Measurements from ENCODE around the gene SLC16A14. TPM values are rescaled to one million over a fixed set of nuclear protein-coding genes. Genes with fewer than 3 reads are reported as not detected.

Gene SLC16A14
- total and polyA plus RNA-seq, 2 of the 8 experiments (the other 6 are each of a cell fraction or from before 2014, with no cell fraction given) = 2.1 to 3.0 TPM

DNA sequence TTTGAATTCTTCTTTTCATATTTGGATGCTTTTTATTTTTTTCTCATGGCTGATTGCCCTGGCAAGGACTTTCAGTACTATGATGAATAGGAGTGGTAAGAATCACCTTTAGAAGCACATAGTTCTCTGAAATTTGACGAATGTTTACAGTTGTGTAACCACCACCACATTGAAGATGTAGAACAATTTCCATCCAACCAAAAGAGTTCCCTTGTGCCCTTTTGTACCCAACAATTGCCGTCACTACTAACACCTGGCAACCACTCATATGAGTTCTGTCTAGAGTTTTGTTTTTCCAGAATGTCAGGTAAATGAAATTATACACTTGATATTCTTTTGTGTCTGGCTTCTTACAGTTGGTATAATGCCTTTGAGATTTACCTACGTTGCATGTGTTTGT, 28.7 kb upstream of the SLC16A14 start:
- H3K79me2 ChIP-seq (ENCODE audit: control insufficient read depth in 1 of 2, insufficient read depth in 2 of 2, low read length in 2 of 2) = no peaks in the 10 kb centered on the region
- 93% methylated on average over 3 of the region's 3 CpGs; no CpG with 5 or more reads in 1 of the 2 experiments for WGBS, 2 experiments (ENCODE audit: extremely low coverage in 1 of 2, insufficient coverage in 1 of 2, insufficient read length in 1 of 2, insufficient replicate concordance in 2 of 2, low coverage in 1 of 2, low lambda C conversion rate in 2 of 2, missing lambda C conversion rate in 1 of 2)
- H3K36me3 ChIP-seq (ENCODE audit: control insufficient read depth in 2 of 4, insufficient read depth in 4 of 4, low read length in 3 of 4) = no peaks in the 10 kb centered on the region
- H4K91ac ChIP-seq (replicated peaks; ENCODE audit: insufficient read length, low read length) = no peak overlapping the region
- H3K14ac ChIP-seq (ENCODE audit: insufficient read length) = no peak overlapping the region
- H2BK120ac ChIP-seq (replicated peaks; ENCODE audit: low read depth, low read length) = no peak overlapping the region
- H3K18ac ChIP-seq (ENCODE audit: extremely low read depth, low read length) = no peak overlapping the region
- no peak for DNase-seq (ENCODE audit: low read depth in 1 of 2, low spot score in 2 of 2)
- no peak overlapping the region for H2BK12ac ChIP-seq (ENCODE audit: low read depth, low read length)
- no peaks in the 10 kb centered on the region for H3K27me3 ChIP-seq (replicated peaks in 1 of 4; ENCODE audit: control insufficient read depth in 3 of 4, extremely low read depth in 1 of 4, insufficient read depth in 3 of 4, low read length in 3 of 4)
- no peak overlapping the region for H3K56ac ChIP-seq (replicated peaks; ENCODE audit: insufficient read length, low read depth, low read length)
- FAIRE-seq = no peak
- H3K79me1 ChIP-seq (ENCODE audit: low read depth, low read length) = no peaks in the 10 kb centered on the region
- H3K9ac ChIP-seq (replicated peaks in 1 of 4; ENCODE audit: extremely low read depth in 1 of 4, low read depth in 3 of 4, low read length in 3 of 4) = no peak overlapping the region
- no peak overlapping the region for H2AK5ac ChIP-seq (ENCODE audit: low read depth, low read length)
- TF ChIP-seq BACH1 (IDR thresholded peaks at IDR 0.05; ENCODE audit: low read length) = no peak
- TF ChIP-seq PHF8 (conservative IDR thresholded peaks at IDR 0.05; ENCODE audit: low read depth, low read length) = no peak
- TF ChIP-seq SRF (IDR thresholded peaks at IDR 0.05; ENCODE audit: low read depth, low read length) = no peak
- no peak for TF ChIP-seq EGR1 (IDR thresholded peaks at IDR 0.05; ENCODE audit: borderline replicate concordance, low read depth, low read length)
- TF ChIP-seq KDM1A (IDR thresholded peaks at IDR 0.05; ENCODE audit: borderline replicate concordance, low read length) = no peak
- TF ChIP-seq GTF2F1 (IDR thresholded peaks at IDR 0.05; ENCODE audit: borderline replicate concordance, low read depth, low read length) = no peak
- no peak for TF ChIP-seq CBX5 (IDR thresholded peaks at IDR 0.05; ENCODE audit: low read depth, low read length)
- TF ChIP-seq CEBPB (IDR thresholded peaks at IDR 0.05; ENCODE audit: low read depth, low read length) = no peak
- TF ChIP-seq SUZ12 (IDR thresholded peaks at IDR 0.05; ENCODE audit: low read length) = no peak
- no peak overlapping the region for H3K4me3 ChIP-seq (ENCODE audit: extremely low read depth in 1 of 4, insufficient read depth in 2 of 4, low read depth in 3 of 4, low read length in 4 of 4)
- no peaks in the 10 kb centered on the region for H3K4me1 ChIP-seq (replicated peaks in 1 of 4; ENCODE audit: control insufficient read depth in 3 of 4, insufficient read depth in 4 of 4, low read length in 3 of 4)
- H4K8ac ChIP-seq (ENCODE audit: extremely low read depth, insufficient read depth, low read length) = no peak overlapping the region
- H2BK20ac ChIP-seq (ENCODE audit: low read length) = no peak overlapping the region
- H3K4me2 ChIP-seq (ENCODE audit: insufficient read depth in 1 of 2, low read depth in 2 of 2, low read length in 2 of 2) = no peak overlapping the region
- no peak overlapping the region for H3K4ac ChIP-seq (replicated peaks; ENCODE audit: insufficient read length, low read depth, low read length)
- no peak overlapping the region for H3K23ac ChIP-seq (ENCODE audit: insufficient read length)
- no peak overlapping the region for H3K27ac ChIP-seq (ENCODE audit: low read depth, low read length)
- H2BK15ac ChIP-seq (ENCODE audit: low read length) = no peak overlapping the region
- 0 out of 4 replicates have a peak, but pooled peaks cover 0 to 4% of the 10 kb centered on the region in 2 experiments for H3K9me3 ChIP-seq (ENCODE audit: insufficient read depth in 2 of 2, low read depth in 1 of 2, low read length in 1 of 2)
- no peaks in the 10 kb centered on the region for H4K20me1 ChIP-seq (replicated peaks in 1 of 2; ENCODE audit: control insufficient read depth in 1 of 2, insufficient read depth in 2 of 2, low read length in 2 of 2)
- H4K5ac ChIP-seq (ENCODE audit: insufficient read length, low read depth, low read length) = no peak overlapping the region
- CTCF ChIA-PET (ENCODE audit: partially characterized antibody) = interaction anchor here (0.6 kb wide), 1 partner anchor 13 kb away, joined by 3 read pairs; no protein-coding TSS in a partner anchor
- no peak overlapping the region for H2BK5ac ChIP-seq (ENCODE audit: low read depth, low read length)
- POLR2A ChIA-PET (ENCODE audit: partially characterized antibody) = no interaction called here
- H2AFZ ChIP-seq (ENCODE audit: low read length) = no peak overlapping the region
- no peaks in the 10 kb centered on the region for H3K23me2 ChIP-seq (ENCODE audit: low read depth, low read length)
